Duodenal mucosa (tissue), 2 donors: Measurements from ENCODE around the gene HEMGN.

Experiments used
- H3K27ac ChIP-seq: one replicate; pipeline ENCODE4 v1.7.0; 2013; ENCODE audit warnings: low read depth, low read length
- H3K27me3 ChIP-seq, 2 donors: one replicate each; pipeline ENCODE4 v1.7.0; 2013; ENCODE audit warnings: low read length in 2 of 2, control low read depth in 1 of 2; ENCODE audit not compliant: insufficient read depth in 2 of 2, control insufficient read depth in 1 of 2
- H3K36me3 ChIP-seq, 2 donors: one replicate each; pipeline ENCODE4 v1.7.0; 2013; ENCODE audit warnings: low read length in 2 of 2, control low read depth in 1 of 2; ENCODE audit not compliant: insufficient read depth in 2 of 2, control insufficient read depth in 1 of 2
- H3K4me1 ChIP-seq, 2 donors: one replicate each; pipeline ENCODE4 v1.7.0; 2013; ENCODE audit warnings: low read length in 2 of 2, control low read depth in 1 of 2; ENCODE audit not compliant: insufficient read depth in 2 of 2, control insufficient read depth in 1 of 2
- H3K4me3 ChIP-seq, 2 donors: one replicate each; pipeline ENCODE4 v1.7.0; 2013; ENCODE audit warnings: low read length in 2 of 2, low read depth in 1 of 2
- H3K9ac ChIP-seq, 2 donors: one replicate each; pipeline ENCODE4 v1.7.0; 2013; ENCODE audit warnings: low read length in 2 of 2, low read depth in 1 of 2
- H3K9me3 ChIP-seq, 2 donors: one replicate each; pipeline ENCODE4 v1.7.0; 2013; ENCODE audit warnings: low read length in 2 of 2, control low read depth in 1 of 2; ENCODE audit not compliant: control insufficient read depth in 1 of 2

The HEMGN gene

GRCh38 chr9:97919217-97919813, 18.7 kb downstream of the HEMGN start:
- H3K36me3 ChIP-seq, result peaks cover 3 to 8% of the 10 kb centered on the region in 2 donors
- H3K27ac ChIP-seq, result no peak overlapping the region
- no peaks in the 10 kb centered on the region for H3K27me3 ChIP-seq
- H3K4me3 ChIP-seq, result no peak overlapping the region
- peaks cover 7 to 8% of the 10 kb centered on the region in 2 donors for H3K4me1 ChIP-seq
- H3K9me3 ChIP-seq, result no peaks in the 10 kb centered on the region
- H3K9ac ChIP-seq, result no peak overlapping the region

GRCh38 chr9:97918611-97919010, 19.4 kb downstream of the HEMGN start:
- H3K4me3 ChIP-seq, result no peak overlapping the region
- no peak overlapping the region for H3K9ac ChIP-seq
- peaks cover 4 to 7% of the 10 kb centered on the region in 2 donors for H3K4me1 ChIP-seq
- H3K27ac ChIP-seq, result no peak overlapping the region
- peaks cover 3 to 12% of the 10 kb centered on the region in 2 donors for H3K36me3 ChIP-seq
- no peaks in the 10 kb centered on the region for H3K9me3 ChIP-seq
- H3K27me3 ChIP-seq, result no peaks in the 10 kb centered on the region

- Histone ChIP-seq H3K4me3 (no peak overlapping the region), H3K9me3 (no peaks in the 10 kb centered on the region), H3K36me3 (peaks cover 29 to 60% of the 10 kb centered on the region in 2 donors), H3K27me3 (no peaks in the 10 kb centered on the region), H3K9ac (no peak overlapping the region), H3K27ac (no peak overlapping the region), H3K4me1 (peaks cover 2 to 8% of the 10 kb centered on the region in 2 donors)
Measured at GRCh38 chr9:97911970-97912369, 26.0 kb downstream of the HEMGN start.

- Histone ChIP-seq H3K27me3 (no peaks in the 10 kb centered on the region), H3K36me3 (peaks cover 29 to 60% of the 10 kb centered on the region in 2 donors), H3K27ac (no peak overlapping the region), H3K9me3 (no peaks in the 10 kb centered on the region), H3K4me3 (no peak overlapping the region), H3K4me1 (peaks cover 3 to 8% of the 10 kb centered on the region in 2 donors), H3K9ac (no peak overlapping the region)
Measured at GRCh38 chr9:97911528-97911927, 26.4 kb downstream of the HEMGN start.

GRCh38 chr9:97910357-97910756, 27.6 kb downstream of the HEMGN start:
- Histone ChIP-seq H3K4me3 (no peak overlapping the region), H3K4me1 (peaks cover 3 to 8% of the 10 kb centered on the region in 2 donors), H3K9ac (no peak overlapping the region), H3K9me3 (no peaks in the 10 kb centered on the region), H3K27ac (no peak overlapping the region), H3K27me3 (no peaks in the 10 kb centered on the region), H3K36me3 (peaks cover 26 to 53% of the 10 kb centered on the region in 2 donors)

GRCh38 chr9:97908705-97909104, 29.3 kb downstream of the HEMGN start:
- peaks cover 33 to 55% of the 10 kb centered on the region in 2 donors for H3K36me3 ChIP-seq
- no peak overlapping the region for H3K4me3 ChIP-seq
- no peak overlapping the region for H3K9ac ChIP-seq
- H3K27ac ChIP-seq, result no peak overlapping the region
- no peaks in the 10 kb centered on the region for H3K9me3 ChIP-seq
- peaks cover 3 to 8% of the 10 kb centered on the region in 2 donors for H3K4me1 ChIP-seq
- H3K27me3 ChIP-seq, result no peaks in the 10 kb centered on the region

- Histone ChIP-seq H3K36me3 (peaks cover 27 to 52% of the 10 kb centered on the region in 2 donors), H3K27me3 (no peaks in the 10 kb centered on the region), H3K9me3 (no peaks in the 10 kb centered on the region), H3K4me1 (peaks cover 3 to 8% of the 10 kb centered on the region in 2 donors), H3K9ac (no peak overlapping the region), H3K4me3 (no peak overlapping the region), H3K27ac (peak overlapping the region; percentile 11)
Measured at GRCh38 chr9:97907632-97908031, 30.3 kb downstream of the HEMGN start.

- Histone ChIP-seq H3K9me3 (no peaks in the 10 kb centered on the region), H3K4me1 (peaks cover 3 to 8% of the 10 kb centered on the region in 2 donors), H3K27ac (peak overlapping the region; percentile 11), H3K27me3 (no peaks in the 10 kb centered on the region), H3K36me3 (peaks cover 22 to 46% of the 10 kb centered on the region in 2 donors), H3K9ac (no peak overlapping the region), H3K4me3 (no peak overlapping the region)
Measured at GRCh38 chr9:97907046-97907445, 30.9 kb downstream of the HEMGN start.

GRCh38 chr9:97906236-97906831, 31.6 kb downstream of the HEMGN start:
- Histone ChIP-seq H3K9ac (no peak overlapping the region), H3K27ac (no peak overlapping the region), H3K4me1 (peaks cover 3 to 8% of the 10 kb centered on the region in 2 donors), H3K9me3 (no peaks in the 10 kb centered on the region), H3K36me3 (peaks cover 15 to 40% of the 10 kb centered on the region in 2 donors), H3K4me3 (peak overlapping the region in 1 of 2 donors; percentile 19), H3K27me3 (no peaks in the 10 kb centered on the region)

- Histone ChIP-seq H3K9ac (no peak overlapping the region), H3K27ac (no peak overlapping the region), H3K9me3 (no peaks in the 10 kb centered on the region), H3K4me1 (peaks cover 3 to 8% of the 10 kb centered on the region in 2 donors), H3K36me3 (peaks cover 17 to 32% of the 10 kb centered on the region in 2 donors), H3K4me3 (no peak overlapping the region), H3K27me3 (no peaks in the 10 kb centered on the region)
Measured at GRCh38 chr9:97905228-97905627, 32.7 kb downstream of the HEMGN start.
